WTC11 (cell line): ENCODE results near the gene GFRA1. TPM values are rescaled to one million over a fixed set of nuclear protein-coding genes. Genes with fewer than 3 reads are reported as not detected.

Experiments
- ATAC-seq: fragments of 200-7000 bp; cut with Tn5 transposase; 2 replicates; pipeline ENCODE4 v1.10.0; 2021; ENCODE audit warnings: mild to moderate bottlenecking, moderate library complexity
- CTCF ChIA-PET: fragments of 300-600 bp; sonication (Branson Sonifier 250); formaldehyde crosslinking; loops from one replicate; lab custom pipeline; 2021; ENCODE audit warnings: antibody characterized with exemption; lab: Charles Lee
- POLR2A ChIA-PET: fragments of 350-600 bp; sonication (Branson Sonifier 250); formaldehyde crosslinking; loops from one replicate; lab custom pipeline; 2021; ENCODE audit warnings: antibody characterized with exemption; lab: Charles Lee
- DNase-seq: peaks from one replicate; pipeline ENCODE4 v3.0.0; 2021; ENCODE audit warnings: low spot score
- H3K27ac Mint-ChIP-seq: 2 replicates; pipeline ENCODE4 v1.8.0; 2021; ENCODE audit warnings: mixed read lengths
- H3K27me3 Mint-ChIP-seq: 2 replicates; pipeline ENCODE4 v1.8.0; 2021; ENCODE audit warnings: low read depth, mild to moderate bottlenecking, moderate library complexity, mixed read lengths
- H3K36me3 Mint-ChIP-seq: 2 replicates; pipeline ENCODE4 v1.8.0; 2021; ENCODE audit warnings: mixed read lengths
- H3K4me1 Mint-ChIP-seq: 2 replicates; pipeline ENCODE4 v1.8.0; 2022; ENCODE audit warnings: mixed read lengths
- H3K4me3 Mint-ChIP-seq: 2 replicates; pipeline ENCODE4 v1.8.0; 2021; ENCODE audit warnings: mild to moderate bottlenecking, moderate library complexity, mixed read lengths
- H3K9me3 Mint-ChIP-seq: 2 replicates; pipeline ENCODE4 v1.8.0; 2021; ENCODE audit warnings: mixed read lengths
- ATF1 ChIP-seq: sonication (generic); formaldehyde crosslinking; IDR thresholded peaks from 2 replicates; pipeline ENCODE4 v1.8.1; 2023; ENCODE audit warnings: mild to moderate bottlenecking, moderate library complexity, missing genetic modification reagents
- CTCF ChIP-seq: fragments of 200-600 bp; IDR thresholded peaks from 2 replicates; pipeline ENCODE4 v1.8.0; 2022; ENCODE audit warnings: antibody characterized with exemption
- E2F1 ChIP-seq: sonication (generic); formaldehyde crosslinking; IDR thresholded peaks from 2 replicates; pipeline ENCODE4 v1.8.0; 2022; ENCODE audit warnings: mild to moderate bottlenecking, missing genetic modification reagents
- ETV6 ChIP-seq: sonication (generic); formaldehyde crosslinking; IDR thresholded peaks from 2 replicates; pipeline ENCODE4 v1.8.1; 2022; ENCODE audit warnings: mild to moderate bottlenecking, missing genetic modification reagents
- FOXP1 ChIP-seq: sonication (generic); formaldehyde crosslinking; IDR thresholded peaks from 2 replicates; pipeline ENCODE4 v1.8.0; 2022; ENCODE audit warnings: missing genetic modification reagents, mild to moderate bottlenecking, moderate library complexity, borderline replicate concordance
- FOXP4 ChIP-seq: sonication (generic); formaldehyde crosslinking; IDR thresholded peaks from 2 replicates; pipeline ENCODE4 v1.8.0; 2022; ENCODE audit warnings: mild to moderate bottlenecking, missing genetic modification reagents
- GRHL2 ChIP-seq: fragments of 250-450 bp; sonication (Bioruptor Pico); IDR thresholded peaks from 2 replicates; pipeline ENCODE4 v1.8.0; 2022; ENCODE audit warnings: mild to moderate bottlenecking, moderate library complexity; ENCODE audit not compliant: insufficient replicate concordance, severe bottlenecking
- GTF2I ChIP-seq: fragments of 250-450 bp; sonication (Bioruptor Pico); conservative IDR thresholded peaks from 2 replicates; pipeline ENCODE4 v1.4.0; 2021; ENCODE audit warnings: mild to moderate bottlenecking
- JAZF1 ChIP-seq: fragments of 250-450 bp; sonication (Bioruptor Pico); IDR thresholded peaks from 2 replicates; pipeline ENCODE4 v1.9.0; 2021; ENCODE audit warnings: moderate library complexity, mild to moderate bottlenecking, inconsistent platforms
- JUN ChIP-seq: sonication (generic); formaldehyde crosslinking; IDR thresholded peaks from 2 replicates; pipeline ENCODE4 v1.8.0; 2023; ENCODE audit warnings: mild to moderate bottlenecking, missing genetic modification reagents
- NFATC4 ChIP-seq: fragments of 250-450 bp; sonication (Bioruptor Pico); IDR thresholded peaks from 2 replicates; pipeline ENCODE4 v1.9.0; 2021; ENCODE audit warnings: mild to moderate bottlenecking
- NFE2L1 ChIP-seq: sonication (generic); formaldehyde crosslinking; IDR thresholded peaks from 2 replicates; pipeline ENCODE4 v1.8.1; 2023; ENCODE audit warnings: missing genetic modification reagents
- RELA ChIP-seq: sonication (generic); formaldehyde crosslinking; IDR thresholded peaks from 2 replicates; pipeline ENCODE4 v1.8.1; 2022; ENCODE audit warnings: missing genetic modification reagents, mild to moderate bottlenecking, borderline replicate concordance
- USF1 ChIP-seq: sonication (generic); formaldehyde crosslinking; IDR thresholded peaks from 2 replicates; pipeline ENCODE4 v1.8.0; 2022; ENCODE audit warnings: mild to moderate bottlenecking, missing genetic modification reagents
- ZNF263 ChIP-seq: sonication (generic); formaldehyde crosslinking; IDR thresholded peaks from 2 replicates; pipeline ENCODE4 v1.8.1; 2022; ENCODE audit warnings: low read depth, mild to moderate bottlenecking, moderate library complexity, missing genetic modification reagents
- ZNF671 ChIP-seq: fragments of 250-450 bp; sonication (Bioruptor Pico); IDR thresholded peaks from 2 replicates; pipeline ENCODE4 v1.8.0; 2021; ENCODE audit warnings: mild to moderate bottlenecking
- total RNA-seq: library from RNA; stranded (reverse); gene quantifications from 3 replicates; pipeline ENCODE4 v1.2.3, GENCODE V29; 2021
- TF ChIP-seq, protein P1 (sequence below): fragments of 250-450 bp; sonication (Bioruptor Pico); conservative IDR thresholded peaks from 2 replicates; pipeline ENCODE4 v1.9.0; 2021; ENCODE audit warnings: mild to moderate bottlenecking
- TF ChIP-seq, protein P2 (sequence below): sonication (generic); formaldehyde crosslinking; IDR thresholded peaks from 2 replicates; pipeline ENCODE4 v1.8.1; 2022; ENCODE audit warnings: mild to moderate bottlenecking, missing genetic modification reagents, moderate library complexity, borderline replicate concordance
- TF ChIP-seq, protein P3 (sequence below): sonication (generic); formaldehyde crosslinking; IDR thresholded peaks from 2 replicates; pipeline ENCODE4 v1.8.0; 2023; ENCODE audit warnings: missing genetic modification reagents
- TF ChIP-seq, protein P4 (sequence below): sonication (generic); formaldehyde crosslinking; IDR thresholded peaks from 2 replicates; pipeline ENCODE4 v1.8.1; 2023; ENCODE audit warnings: mild to moderate bottlenecking, missing genetic modification reagents

Gene GFRA1
- total RNA-seq, 1 experiment from 2014 or later, result 4.4 TPM

DNA sequence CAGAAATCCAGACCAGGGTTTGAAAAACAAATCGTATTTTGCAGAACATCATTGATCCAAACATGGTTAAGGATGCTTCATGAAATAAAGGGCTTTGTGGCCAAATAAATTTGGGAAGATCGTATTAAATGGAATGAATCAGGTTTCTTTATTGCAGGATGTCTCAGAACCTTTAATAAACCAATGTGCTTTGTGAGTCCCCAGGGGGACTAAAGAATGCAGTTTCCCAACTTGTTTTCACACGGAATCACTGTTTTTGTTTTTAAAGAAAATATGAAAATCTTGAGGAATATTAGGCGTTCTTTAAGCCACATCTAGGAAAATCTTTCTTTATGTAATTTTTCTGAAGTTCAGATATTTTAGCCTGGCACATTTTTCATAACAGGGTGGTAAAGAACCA lies 34.4 kb upstream of the GFRA1 start:
- TF ChIP-seq NFE2L1 (no peak), GRHL2 (CRISPR knock-in tag) (no peak), FOXP4 (CRISPR knock-in tag) (no peak), USF1 (no peak), CTCF (no peak), GTF2I (CRISPR knock-in tag) (no peak), RELA (CRISPR knock-in tag) (no peak), ZNF263 (CRISPR knock-in tag) (no peak), ETV6 (no peak), ATF1 (CRISPR knock-in tag) (no peak), ZNF671 (CRISPR knock-in tag) (no peak), NFATC4 (CRISPR knock-in tag) (no peak), JUN (no peak), FOXP1 (CRISPR knock-in tag) (no peak), E2F1 (no peak), JAZF1 (CRISPR knock-in tag) (no peak)
- TF ChIP-seq, protein P1, sequence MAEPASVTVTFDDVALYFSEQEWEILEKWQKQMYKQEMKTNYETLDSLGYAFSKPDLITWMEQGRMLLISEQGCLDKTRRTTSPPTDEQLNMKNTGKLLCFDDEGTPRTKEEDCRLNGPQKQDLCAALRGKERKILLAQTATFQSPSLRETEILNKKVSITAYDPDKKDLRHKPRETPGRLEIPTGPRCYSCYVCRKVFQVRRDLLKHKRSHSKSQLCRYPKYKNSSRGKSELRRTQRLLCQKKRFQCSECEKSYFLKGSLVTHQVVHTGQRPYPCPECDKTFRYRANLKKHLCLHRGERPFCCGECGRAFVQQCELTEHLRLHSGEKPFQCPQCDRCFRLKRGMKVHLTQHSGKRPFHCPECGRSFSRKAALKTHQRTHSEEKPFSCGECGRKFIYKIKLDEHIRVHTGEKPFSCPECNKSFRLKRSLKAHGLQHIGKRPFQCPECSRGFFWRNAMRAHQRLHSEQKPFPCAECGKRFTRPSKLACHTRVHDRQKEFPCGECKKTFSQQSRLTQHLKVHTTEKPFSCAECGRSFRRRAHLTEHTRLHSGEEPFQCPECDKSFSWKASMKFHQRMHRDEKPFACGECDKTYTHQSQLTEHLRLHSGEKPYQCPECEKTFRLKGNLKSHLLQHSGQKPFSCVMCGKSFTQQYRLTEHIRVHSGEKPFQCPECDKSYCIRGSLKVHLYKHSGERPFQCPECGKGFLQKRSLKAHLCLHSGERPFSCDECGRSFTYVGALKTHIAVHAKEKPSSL (CRISPR knock-in tag), result no peak
- TF ChIP-seq, protein P2, sequence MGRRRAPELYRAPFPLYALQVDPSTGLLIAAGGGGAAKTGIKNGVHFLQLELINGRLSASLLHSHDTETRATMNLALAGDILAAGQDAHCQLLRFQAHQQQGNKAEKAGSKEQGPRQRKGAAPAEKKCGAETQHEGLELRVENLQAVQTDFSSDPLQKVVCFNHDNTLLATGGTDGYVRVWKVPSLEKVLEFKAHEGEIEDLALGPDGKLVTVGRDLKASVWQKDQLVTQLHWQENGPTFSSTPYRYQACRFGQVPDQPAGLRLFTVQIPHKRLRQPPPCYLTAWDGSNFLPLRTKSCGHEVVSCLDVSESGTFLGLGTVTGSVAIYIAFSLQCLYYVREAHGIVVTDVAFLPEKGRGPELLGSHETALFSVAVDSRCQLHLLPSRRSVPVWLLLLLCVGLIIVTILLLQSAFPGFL (CRISPR knock-in tag), result no peak
- TF ChIP-seq, protein P3, sequence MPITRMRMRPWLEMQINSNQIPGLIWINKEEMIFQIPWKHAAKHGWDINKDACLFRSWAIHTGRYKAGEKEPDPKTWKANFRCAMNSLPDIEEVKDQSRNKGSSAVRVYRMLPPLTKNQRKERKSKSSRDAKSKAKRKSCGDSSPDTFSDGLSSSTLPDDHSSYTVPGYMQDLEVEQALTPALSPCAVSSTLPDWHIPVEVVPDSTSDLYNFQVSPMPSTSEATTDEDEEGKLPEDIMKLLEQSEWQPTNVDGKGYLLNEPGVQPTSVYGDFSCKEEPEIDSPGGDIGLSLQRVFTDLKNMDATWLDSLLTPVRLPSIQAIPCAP (CRISPR knock-in tag), result no peak
- TF ChIP-seq, protein P4, sequence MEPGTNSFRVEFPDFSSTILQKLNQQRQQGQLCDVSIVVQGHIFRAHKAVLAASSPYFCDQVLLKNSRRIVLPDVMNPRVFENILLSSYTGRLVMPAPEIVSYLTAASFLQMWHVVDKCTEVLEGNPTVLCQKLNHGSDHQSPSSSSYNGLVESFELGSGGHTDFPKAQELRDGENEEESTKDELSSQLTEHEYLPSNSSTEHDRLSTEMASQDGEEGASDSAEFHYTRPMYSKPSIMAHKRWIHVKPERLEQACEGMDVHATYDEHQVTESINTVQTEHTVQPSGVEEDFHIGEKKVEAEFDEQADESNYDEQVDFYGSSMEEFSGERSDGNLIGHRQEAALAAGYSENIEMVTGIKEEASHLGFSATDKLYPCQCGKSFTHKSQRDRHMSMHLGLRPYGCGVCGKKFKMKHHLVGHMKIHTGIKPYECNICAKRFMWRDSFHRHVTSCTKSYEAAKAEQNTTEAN, result no peak
- Mint-ChIP-seq H3K4me1 (no peaks in the 10 kb centered on the region), H3K27me3 (no peaks in the 10 kb centered on the region), H3K36me3 (no peaks in the 10 kb centered on the region), H3K4me3 (no peak overlapping the region), H3K9me3 (peaks cover 10% of the 10 kb centered on the region), H3K27ac (no peak overlapping the region)
- ChIA-PET CTCF (no interaction called here), POLR2A (no interaction called here)
- DNase-seq (no peak), ATAC-seq (no peak)
